Activated CD4-positive, alpha-beta T cell treated with anti-CD3 and anti-CD28 coated beads, Interleukin-2, amount 50 U/mL, for 48 hours (primary cell): Measurements from ENCODE around the gene SCYL3.
"Not testable (repeated sequence)": the region's sequence is repeated elsewhere in the genome, so short reads cannot be mapped to it uniquely, and the experiment has no call there.

ENCODE experiments used
- DNase-seq, 2 experiments: peaks; one replicate each; pipeline ENCODE4 v3.0.0-alpha.2; 2020

Gene SCYL3, protein sequence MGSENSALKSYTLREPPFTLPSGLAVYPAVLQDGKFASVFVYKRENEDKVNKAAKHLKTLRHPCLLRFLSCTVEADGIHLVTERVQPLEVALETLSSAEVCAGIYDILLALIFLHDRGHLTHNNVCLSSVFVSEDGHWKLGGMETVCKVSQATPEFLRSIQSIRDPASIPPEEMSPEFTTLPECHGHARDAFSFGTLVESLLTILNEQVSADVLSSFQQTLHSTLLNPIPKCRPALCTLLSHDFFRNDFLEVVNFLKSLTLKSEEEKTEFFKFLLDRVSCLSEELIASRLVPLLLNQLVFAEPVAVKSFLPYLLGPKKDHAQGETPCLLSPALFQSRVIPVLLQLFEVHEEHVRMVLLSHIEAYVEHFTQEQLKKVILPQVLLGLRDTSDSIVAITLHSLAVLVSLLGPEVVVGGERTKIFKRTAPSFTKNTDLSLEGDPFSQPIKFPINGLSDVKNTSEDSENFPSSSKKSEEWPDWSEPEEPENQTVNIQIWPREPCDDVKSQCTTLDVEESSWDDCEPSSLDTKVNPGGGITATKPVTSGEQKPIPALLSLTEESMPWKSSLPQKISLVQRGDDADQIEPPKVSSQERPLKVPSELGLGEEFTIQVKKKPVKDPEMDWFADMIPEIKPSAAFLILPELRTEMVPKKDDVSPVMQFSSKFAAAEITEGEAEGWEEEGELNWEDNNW

DNA sequence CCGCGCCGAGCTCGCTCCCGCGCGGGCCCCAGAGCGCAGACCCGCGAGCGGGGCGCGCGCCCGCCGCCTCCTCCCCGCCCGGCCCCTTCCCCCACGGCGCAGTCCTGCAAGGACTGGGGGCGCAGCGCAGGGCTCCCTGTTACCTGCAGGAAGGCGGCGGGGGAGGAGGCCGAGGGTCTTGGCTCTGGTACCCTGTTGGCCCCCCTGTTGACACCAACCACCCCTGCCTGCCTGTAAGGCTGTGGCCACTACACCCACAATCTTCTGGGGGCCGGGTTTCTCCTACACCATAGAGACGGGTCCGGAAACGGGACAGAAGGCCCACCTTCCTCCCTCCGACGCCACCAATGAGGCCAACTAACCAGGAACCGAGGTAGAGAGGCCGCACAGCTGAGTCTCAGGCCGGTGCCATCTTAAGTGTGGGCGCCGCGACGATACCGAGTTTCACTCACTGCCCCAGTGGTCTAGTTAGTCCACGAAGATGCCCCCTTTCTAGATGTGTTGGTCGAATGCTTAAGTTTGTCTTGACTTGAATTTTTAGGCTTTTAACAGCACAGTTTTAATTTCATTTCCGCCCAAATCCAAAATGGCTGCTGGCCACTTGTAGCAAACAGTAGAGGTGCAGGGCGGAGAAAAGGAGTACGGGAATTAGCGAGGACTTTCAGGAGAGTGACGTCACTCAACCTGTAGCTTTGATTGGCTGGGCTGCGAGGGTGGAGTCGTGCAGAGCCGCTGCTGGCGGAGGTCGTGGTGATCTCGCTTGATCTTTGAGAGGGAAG, at the start of gene SCYL3:
SCYL3 (minus strand) TSS at position 252 of the 779 bp plus-strand sequence. CDS start 5,056 bp downstream, outside the sequence.
- peak; percentile 86 to 90 for DNase-seq

DNA sequence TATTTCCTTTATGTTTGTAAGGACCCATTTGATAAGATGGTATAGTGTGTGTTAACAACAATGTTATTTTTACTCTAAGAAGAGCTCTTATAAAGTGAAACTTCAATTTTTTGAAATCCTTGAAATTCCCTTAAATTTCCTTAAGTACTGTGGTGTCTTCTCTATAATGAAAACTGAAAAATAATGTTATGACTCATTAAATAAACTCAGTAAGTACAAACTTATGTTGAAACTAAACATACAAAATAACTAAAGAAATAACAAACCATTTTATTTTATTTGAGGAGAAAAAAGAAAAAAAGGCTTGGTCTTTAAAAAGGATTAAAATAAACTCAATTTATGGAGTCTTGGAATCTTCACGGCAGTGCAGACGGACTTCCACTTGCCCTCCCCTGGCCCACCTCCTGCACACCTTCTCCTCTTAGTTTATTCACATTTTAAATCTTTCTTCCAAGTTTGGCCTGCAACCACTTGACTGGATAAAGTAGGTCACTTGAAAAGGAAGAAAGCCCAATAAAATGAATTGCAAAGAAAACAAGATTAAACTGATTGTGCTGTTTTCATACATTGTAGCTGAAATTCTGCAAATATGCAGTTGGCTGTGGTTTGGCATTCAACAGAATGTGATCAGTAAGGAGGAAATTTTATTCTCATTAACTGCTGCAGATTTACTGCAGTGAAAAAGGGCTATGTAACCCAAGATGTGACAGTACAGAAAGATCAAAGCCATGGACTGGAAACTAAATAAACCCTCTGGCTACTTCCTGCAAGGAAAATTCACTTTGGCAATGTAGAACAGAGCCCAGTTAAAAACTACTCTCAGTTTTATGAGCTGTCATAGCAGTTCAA, 48.5 kb upstream of the SCYL3 start:
- no peak for DNase-seq

DNA sequence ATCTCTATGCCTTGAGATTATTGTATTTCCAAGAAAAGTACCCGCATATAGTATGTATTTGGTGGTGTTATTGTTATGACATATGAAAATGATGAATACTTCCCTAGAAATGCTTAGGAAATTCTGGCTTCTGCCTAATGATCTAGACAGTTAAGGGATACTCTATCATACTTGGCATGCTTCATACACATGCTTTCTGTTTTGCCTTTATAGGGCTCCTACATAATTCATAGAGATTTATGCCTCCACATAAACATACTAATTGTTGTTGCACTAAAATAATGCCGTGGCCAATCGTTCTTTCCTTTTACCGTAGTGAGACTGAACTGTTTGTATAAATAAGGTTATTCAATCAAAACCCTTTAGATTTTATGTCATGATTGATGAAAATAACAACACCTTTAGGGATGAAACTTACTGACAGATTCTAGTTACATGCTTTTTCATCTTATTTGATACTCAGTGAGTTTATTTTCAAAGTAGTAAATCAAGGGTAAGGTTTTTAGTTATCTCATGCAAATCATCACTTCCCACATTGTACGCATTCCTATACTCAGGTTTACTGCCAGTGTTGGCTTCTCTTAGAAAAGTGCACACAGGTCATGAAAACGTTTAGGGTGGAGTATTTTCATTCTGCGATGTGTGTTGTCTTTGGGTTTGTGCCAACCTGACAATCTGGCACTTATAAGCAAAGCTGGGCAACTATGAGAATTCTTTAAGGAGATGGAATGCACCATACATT, 40.5 kb upstream of the SCYL3 start:
- DNase-seq: no peak

DNA sequence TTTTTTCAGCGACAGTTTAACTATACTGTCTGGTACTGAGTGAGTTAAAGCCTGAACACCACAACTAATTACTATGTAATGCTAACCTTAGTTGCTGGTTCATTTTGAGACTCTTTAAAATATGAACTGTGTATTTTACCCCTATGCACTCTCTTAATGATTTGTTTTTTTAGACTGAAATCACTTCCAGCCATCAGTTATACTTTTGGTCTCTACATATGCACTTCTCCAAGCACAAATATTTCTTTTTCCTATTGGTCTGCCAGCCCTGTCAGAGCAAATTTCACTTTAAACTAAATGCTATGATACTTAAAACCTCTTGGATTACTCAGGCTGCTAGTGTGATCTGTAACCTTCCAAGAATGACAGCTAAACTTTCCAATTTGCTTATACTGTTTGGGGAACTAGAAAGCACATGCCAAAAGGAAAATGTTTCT, 38.1 kb upstream of the SCYL3 start:
- DNase-seq: no peak

DNA sequence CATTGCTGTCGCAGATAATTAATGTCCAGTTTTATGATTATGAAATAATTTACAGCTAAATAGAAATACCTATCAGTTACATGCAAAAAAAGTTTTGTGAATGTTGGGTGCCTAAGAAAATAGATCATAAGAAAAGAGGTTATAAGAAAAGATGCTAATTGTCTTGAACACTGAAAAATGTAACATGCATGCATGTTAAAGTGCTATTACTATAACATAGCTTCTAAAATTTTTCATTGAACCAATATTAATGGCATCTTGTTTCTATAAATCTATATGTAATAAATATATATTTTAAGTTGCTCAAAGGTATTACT, 35.5 kb upstream of the SCYL3 start:
- no peak for DNase-seq

DNA sequence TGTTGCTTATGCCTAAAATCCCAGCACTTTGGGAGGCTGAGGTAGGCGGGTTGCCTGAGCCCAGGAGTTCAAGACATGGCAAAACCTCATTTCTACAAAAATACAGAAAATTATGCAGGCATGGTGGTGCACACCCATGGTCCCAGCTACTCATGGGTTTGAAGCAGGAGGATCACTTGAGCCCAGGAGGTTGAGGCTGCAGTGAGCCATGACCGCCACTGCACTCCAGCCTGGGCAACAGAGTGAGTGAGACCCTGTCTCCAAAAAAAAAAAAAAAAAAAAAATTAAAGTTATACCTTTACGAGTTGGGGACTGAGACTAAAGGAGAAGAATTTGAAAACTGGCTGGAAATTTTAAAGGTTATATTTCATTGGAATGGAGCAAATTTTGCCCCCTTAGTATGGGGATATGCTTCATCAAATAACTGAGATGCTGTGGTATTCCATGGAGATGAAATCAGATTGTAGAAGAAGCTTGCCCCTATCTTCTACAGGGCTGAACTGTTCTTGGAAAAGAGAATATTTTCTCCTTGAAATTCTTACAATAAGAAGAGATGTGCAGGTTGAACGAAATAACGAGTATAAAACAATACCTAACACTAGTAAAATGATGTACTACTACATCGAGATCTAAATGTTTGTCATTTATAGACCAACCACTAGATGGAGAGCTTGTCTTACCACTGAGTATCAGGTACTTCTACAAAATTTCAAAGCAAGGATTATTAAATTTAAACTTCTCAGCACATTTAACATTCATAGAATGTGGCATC, 34.9 kb upstream of the SCYL3 start:
- no peak for DNase-seq

DNA sequence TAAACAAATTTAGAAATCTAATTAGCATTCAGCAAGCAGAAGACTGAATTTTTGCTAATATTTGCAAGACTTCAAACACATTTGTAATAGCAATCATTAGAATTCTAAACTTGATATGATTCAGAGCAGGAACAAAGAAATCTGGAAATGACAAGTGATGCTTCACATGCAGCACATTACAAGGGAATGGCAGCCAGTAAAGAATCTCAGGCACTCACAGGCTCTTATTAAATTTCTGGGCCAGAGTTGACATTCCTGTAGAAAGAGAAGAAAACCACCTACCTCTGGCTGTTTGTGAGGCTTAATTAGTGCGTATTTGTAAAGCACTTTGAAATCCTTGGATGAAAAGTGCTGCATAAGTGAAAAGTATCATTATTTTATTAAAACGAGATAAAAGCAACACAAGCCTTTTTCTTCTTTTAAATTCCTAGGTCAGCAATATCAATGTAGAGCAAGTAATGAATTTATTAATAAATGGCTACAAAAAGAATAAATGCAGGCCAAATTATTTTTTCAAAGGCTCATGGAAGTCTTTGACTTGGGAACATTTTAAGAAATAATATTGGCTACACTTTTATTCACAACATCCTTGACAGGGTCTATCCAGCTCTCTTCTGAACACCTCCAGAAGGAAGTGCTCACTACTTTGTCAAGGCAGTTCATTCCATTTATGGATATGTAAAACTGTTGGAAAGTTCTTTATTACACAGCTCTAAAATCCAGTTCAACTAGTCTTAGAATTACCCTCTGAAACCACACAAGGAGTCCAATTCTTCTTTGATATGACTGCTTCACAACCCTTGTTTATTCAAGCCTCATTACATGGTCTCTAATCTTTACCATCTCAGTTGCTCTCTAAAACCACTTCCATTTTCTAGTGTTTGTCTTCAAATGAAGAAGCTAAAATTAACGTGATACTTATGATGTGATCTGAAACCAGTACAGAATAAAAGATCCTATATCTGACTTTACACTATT, 32.1 kb upstream of the SCYL3 start:
- DNase-seq: no peak

DNA sequence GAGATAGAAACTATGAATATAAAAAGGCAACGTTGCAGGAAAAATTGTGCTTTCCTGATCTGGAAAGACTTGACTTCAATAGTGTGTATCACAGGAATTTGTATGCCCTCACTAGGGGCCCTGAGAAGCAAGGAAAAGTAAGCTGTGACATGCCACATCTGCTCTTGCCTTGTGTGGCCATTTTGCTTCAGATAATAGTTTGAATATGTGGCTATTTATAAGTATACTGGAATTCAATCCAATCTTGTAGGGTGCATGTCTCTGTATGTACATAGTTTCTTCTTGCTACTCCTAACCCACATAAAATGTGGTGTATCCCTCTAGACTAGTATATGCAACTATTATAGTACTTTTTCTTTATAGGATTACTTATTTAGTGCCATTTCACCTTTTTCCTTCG, 31.1 kb upstream of the SCYL3 start:
- no peak for DNase-seq

DNA sequence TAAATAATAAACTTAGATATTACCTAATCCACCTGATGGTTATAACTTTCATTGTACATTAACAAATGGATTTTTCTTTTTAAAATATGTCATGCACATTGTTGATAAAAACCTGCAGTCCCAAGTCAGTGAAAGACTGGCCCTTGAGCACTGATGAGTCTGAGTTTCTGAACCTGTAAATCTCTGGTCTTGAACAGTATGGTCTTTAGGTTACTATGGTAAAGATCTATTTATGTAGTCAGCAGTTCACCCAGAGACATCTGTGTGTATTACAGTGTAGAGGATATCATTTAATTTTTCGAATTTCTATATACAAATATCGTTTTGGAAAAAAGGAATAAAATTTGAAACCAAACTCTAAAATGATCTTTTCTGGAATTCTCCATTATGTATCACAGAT, 30.4 kb upstream of the SCYL3 start:
- DNase-seq: no peak

DNA sequence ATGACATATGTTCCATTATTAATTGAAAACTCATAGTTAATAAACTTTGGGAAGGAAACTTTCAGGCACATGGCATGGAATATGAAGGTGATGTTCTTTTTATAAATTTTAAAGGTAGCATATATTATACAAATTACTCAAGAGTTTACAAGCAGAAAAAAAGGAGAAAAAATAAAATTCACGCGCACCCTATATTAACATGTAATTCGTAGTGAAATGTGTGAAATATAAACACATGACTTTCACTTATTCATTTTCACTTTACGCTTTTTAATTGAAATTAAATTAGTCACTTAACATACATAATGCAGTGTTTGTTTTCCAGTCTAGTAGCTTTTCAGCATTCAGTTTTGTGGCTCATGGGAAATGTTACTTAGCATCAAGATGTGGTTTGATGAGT, 27.4 kb upstream of the SCYL3 start:
- no peak for DNase-seq

DNA sequence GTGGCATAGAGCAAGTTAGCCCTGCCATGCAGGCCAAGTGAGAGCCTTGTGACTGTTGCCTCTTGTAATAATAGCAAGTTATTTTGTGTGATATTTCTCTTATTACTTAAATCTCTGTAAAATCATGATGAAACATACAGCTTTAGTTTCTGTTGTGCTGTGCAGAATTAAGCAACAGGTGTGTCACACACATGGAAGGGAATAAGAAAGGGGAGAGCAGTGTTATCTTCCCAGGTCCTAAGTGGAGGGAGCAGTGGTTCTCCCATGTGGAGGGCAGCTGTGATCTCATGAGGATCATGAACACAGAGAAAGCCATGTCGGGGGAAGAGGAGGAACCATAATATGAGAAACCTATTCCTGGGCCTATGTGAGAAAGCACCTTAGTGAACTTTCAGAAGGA, 25.2 kb upstream of the SCYL3 start:
- no peak for DNase-seq

DNA sequence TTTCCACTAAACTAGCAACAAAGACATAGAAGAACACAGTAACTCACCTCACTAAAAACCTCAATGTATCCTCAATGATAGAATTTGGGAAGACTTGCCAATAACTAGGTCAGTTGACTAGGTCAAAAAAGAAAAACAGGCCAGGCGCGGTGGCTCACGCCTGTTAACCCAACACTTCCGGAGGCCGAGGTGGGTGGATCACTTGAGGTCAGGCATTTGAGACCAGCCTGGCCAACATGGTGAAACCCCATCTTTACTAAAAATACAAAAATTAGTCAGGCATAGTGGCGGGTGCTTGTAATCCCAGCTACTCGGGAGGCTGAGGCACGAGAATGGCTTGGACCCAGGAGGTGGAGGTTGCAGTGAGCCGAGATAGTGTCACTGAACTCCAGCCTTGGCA, 24.5 kb upstream of the SCYL3 start:
- DNase-seq: not testable (repeated sequence)

DNA sequence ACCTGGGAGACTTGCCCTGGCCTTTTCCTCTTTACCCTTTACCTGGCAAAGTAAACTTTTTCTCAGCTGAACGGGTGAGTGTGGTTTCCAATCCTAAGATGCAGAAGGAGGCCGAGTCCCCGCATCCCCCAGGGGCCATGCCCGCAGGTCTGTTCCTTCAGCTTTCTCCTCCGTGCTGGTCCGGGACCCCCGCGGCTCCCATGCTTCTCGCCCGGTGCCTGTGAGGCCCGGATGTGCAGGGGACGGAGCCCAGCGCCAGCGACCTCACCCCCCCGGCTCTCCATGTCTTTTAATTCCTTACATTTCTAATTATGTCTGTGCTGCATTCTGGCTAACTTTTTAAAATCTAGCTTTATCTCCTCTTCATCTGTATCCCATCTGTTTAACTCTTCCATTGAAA, 21.5 kb upstream of the SCYL3 start:
- DNase-seq: no peak

DNA sequence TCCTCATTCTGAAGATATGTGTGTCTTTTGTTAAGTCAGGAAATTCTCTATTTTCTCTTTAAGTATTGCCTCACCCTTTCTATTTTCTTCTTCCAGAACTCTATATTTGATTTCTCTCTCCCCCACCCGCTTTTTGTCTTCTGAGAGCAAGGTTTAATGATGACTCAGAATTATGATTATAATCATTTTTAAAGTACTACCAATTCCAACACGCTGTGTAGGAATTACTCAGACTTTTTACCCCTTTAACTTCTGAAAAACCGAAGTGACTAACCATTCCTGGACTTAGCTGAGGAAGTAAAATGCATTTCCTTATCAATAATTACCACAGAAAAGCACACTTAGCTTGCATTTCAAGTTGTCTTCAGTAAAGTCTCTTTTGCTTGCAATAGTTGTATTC, 20.8 kb upstream of the SCYL3 start:
- no peak for DNase-seq

DNA sequence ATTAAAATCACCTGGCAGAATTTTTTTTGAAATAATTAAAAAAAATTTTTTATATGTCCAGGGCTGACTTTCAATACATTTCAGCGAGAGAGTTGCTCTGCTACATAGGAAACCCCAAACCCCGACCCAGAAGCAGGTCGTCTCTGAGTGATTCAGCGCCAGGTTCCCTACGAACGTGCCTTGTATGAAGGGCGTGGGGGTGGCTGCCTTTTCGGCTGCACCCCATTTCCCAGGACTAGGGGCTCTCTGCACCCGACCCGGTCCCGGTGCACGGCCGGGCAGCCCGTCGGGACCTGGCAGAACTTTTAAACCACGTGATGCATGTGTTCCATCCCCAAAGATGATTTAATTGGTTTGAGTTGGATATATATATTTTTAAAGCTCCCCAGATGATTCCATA, 15.8 kb upstream of the SCYL3 start:
- DNase-seq: no peak

DNA sequence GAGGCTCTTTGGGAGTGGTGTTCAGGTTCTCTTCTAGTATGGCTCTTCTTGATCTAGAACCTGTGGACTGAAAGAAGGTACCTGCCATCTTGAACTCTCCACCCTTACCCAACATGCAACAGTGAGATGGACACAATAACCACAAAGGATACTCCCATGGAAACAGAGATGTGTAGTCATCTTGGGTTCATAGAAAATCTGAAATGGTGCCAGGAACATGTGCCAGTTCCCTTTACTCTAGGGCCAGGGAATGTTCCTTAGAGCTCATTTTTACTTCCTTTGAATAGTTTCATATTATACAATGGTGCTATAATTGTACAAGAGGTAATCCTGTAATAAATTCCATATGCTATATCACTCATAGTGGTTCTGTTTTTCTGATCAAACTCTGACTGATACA, 13.2 kb upstream of the SCYL3 start:
- DNase-seq: no peak

DNA sequence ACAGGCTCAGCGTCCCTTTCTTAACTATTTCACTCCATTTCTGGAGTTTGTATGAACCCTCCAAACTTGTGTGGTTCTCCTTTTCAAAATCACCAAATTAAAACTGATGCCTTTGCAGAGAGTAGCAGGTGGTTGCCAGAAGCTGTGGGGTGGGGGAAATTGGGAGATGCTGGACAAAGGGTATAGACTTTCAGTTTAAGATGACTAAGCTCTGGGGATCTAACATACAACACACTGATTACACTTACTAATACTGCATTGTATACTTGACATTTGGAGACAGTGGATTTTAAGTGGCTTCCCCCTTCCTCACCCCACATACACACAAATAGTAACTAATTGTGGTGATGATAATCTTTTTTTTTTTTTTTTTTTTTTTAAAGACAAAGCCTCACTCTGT, 11.1 kb upstream of the SCYL3 start:
- no peak for DNase-seq

DNA sequence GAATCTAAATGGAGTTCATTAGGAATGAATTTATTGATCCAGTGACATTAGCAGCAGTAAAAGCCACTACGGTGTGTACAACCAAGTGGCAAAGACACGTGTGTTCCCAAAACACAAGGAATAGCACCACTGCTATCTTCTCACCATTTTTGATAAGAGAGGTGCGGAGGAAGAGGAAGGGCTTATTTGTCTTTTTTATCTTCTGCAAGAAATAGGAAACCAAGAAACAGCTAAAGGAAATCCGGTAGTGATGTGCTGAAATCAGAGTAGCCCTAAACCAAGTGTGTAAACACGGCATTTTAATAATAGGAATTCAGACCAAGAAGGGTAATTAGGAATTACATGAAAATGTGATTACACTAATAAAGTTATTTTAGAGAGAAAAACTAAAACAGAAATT, 9.1 kb upstream of the SCYL3 start:
- DNase-seq: no peak

DNA sequence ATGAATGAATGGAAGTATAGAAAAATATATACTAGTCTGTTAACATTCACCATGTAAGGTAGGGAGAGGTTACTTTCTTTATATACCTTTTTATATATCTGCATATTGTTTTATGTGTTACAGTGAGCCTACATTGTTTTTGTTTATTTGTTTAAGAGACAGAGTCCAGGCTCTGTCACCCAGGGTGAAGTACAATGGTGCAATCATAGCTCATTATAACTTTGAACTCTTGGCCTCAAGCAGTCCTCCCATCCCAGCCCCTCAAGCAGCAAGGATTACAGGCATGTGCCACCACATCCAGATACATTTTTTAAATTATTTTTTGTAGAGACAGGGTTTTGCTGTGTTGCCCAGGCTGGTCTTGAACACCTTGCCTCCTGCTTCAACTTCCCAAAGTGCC, 7.4 kb upstream of the SCYL3 start:
- DNase-seq: no peak

DNA sequence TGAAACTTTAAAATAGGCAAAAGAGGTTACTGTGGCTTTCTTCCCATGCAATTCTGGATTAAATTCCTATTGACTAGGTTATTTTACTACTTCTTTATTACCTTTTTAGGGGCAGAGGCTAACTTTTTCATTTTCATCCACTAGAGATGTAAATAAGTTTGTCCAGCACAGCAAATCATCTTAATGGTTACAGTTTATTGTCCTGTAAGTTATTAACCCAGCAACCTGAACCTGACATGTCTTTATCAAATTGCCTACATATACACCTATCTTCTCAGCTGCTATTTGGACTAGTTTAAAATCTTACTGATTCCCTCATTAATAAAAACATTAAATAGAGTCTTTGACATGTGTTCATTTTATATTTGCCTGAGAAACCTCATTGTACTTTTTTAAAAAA, 6.9 kb upstream of the SCYL3 start:
- no peak for DNase-seq
